ENCODE results near the gene CCDC54. TPM values are rescaled to one million over a fixed set of nuclear protein-coding genes. Genes with fewer than 3 reads are reported as not detected.

CCDC54 gene
- polyA plus RNA-seq, 1 experiment: not detected

- no peaks in the 10 kb centered on the region for H3K27me3 ChIP-seq (ENCODE audit: control insufficient read depth, insufficient read depth, low read length)
- no peaks in the 10 kb centered on the region for H3K36me3 ChIP-seq (ENCODE audit: control insufficient read depth, insufficient read depth, low read length)
- DNase-seq (ENCODE audit: low read depth): no peak
- ChIA-PET CTCF (no interaction called here), POLR2A (no interaction called here)
- no peak overlapping the region for H3K4me3 ChIP-seq (ENCODE audit: low read depth, low read length)
- TF ChIP-seq CTCF (IDR thresholded peaks at IDR 0.05; ENCODE audit: insufficient read depth, low read depth, low read length): no peak
Measured at GRCh38 chr3:107366766-107367165, 10.5 kb upstream of the CCDC54 start.

GRCh38 chr3:107367353-107367752 is 9.9 kb upstream of the CCDC54 start:
- ChIA-PET CTCF (interaction anchor here (2.6 kb wide), 1 partner anchor 54 kb away, joined by 9 read pairs; no protein-coding TSS in a partner anchor), POLR2A (no interaction called here)
- H3K27me3 ChIP-seq (ENCODE audit: control insufficient read depth, insufficient read depth, low read length): no peaks in the 10 kb centered on the region
- no peak overlapping the region for H3K4me3 ChIP-seq (ENCODE audit: low read depth, low read length)
- peak; percentile 10 for DNase-seq (ENCODE audit: low read depth)
- H3K36me3 ChIP-seq (ENCODE audit: control insufficient read depth, insufficient read depth, low read length): no peaks in the 10 kb centered on the region
- TF ChIP-seq CTCF (IDR thresholded peaks at IDR 0.05; ENCODE audit: insufficient read depth, low read depth, low read length): no peak

GRCh38 chr3:107368654-107369398 is 8.4 kb upstream of the CCDC54 start:
- Histone ChIP-seq H3K27me3 (ENCODE audit: control insufficient read depth, insufficient read depth, low read length) (no peaks in the 10 kb centered on the region), H3K36me3 (ENCODE audit: control insufficient read depth, insufficient read depth, low read length) (no peaks in the 10 kb centered on the region), H3K4me3 (ENCODE audit: low read depth, low read length) (no peak overlapping the region)
- POLR2A ChIA-PET: interaction anchor here (0.6 kb wide), 1 partner anchor 56 kb away, joined by 4 read pairs; no protein-coding TSS in a partner anchor
- no peak for TF ChIP-seq CTCF (IDR thresholded peaks at IDR 0.05; ENCODE audit: insufficient read depth, low read depth, low read length)
- CTCF ChIA-PET: interaction anchor here (2.6 kb wide), 1 partner anchor 52 kb away, joined by 9 read pairs; no protein-coding TSS in a partner anchor
- no peak for DNase-seq (ENCODE audit: low read depth)

- no peak for DNase-seq (ENCODE audit: low read depth)
- Histone ChIP-seq H3K4me3 (ENCODE audit: low read depth, low read length) (no peak overlapping the region), H3K27me3 (ENCODE audit: control insufficient read depth, insufficient read depth, low read length) (no peaks in the 10 kb centered on the region), H3K36me3 (ENCODE audit: control insufficient read depth, insufficient read depth, low read length) (no peaks in the 10 kb centered on the region)
- TF ChIP-seq CTCF (IDR thresholded peaks at IDR 0.05; ENCODE audit: insufficient read depth, low read depth, low read length): no peak
- CTCF ChIA-PET: interaction anchor here (2.6 kb wide), 1 partner anchor 51 kb away, joined by 9 read pairs; no protein-coding TSS in a partner anchor
- POLR2A ChIA-PET: no interaction called here
Measured at GRCh38 chr3:107369791-107370190, 7.4 kb upstream of the CCDC54 start.

GRCh38 chr3:107370907-107371306 is 6.3 kb upstream of the CCDC54 start:
- Histone ChIP-seq H3K36me3 (ENCODE audit: control insufficient read depth, insufficient read depth, low read length) (no peaks in the 10 kb centered on the region), H3K4me3 (ENCODE audit: low read depth, low read length) (no peak overlapping the region), H3K27me3 (ENCODE audit: control insufficient read depth, insufficient read depth, low read length) (no peaks in the 10 kb centered on the region)
- DNase-seq (ENCODE audit: low read depth): no peak
- POLR2A ChIA-PET: no interaction called here
- TF ChIP-seq CTCF (IDR thresholded peaks at IDR 0.05; ENCODE audit: insufficient read depth, low read depth, low read length): no peak
- CTCF ChIA-PET: no interaction called here
